CD4-positive, alpha-beta T cell treated with Interleukin-17A for 4 hours (primary cell): Measurements from ENCODE around the gene NCOA5.

Experiments used
- DNase-seq: peaks from one replicate; pipeline ENCODE4 v3.0.0-alpha.2; 2020; ENCODE audit warnings: mixed read lengths

Gene NCOA5

DNA sequence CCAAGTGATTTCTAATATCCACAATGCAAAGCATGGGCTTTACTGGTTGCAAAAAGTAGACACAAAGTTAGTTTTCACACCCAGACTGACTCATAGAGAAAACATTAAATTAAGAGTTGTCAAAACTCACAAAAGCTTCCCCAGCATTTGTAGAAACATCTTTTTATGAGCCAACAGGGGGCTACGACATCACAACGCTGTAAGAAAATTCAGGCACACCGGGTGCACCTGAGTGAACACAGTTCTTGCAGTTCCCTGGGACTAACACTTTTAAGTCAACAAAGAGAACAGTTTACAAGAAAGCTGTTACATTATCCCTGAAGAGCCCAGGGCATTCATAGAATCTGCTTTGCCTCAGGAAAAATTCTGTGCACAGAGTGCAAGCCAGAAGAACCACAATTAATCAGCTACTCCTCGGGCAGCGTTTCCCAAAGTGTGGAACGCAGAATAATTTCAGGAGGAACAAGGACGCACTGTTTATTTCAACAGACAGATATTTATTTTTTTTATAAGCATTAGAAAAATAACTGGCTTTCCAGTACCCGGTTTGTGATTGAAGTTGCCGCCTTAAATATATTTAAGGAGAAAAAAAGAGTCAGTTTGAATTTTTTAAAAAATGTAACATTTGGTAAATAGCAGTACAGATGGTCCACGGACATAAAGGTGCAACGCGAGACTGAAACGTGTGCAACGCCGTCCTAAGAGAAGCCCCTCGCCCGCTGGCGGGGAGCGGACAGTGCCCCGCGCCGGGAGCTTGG is 1.2 kb downstream of the NCOA5 start:
- DNase-seq, result no peak

DNA sequence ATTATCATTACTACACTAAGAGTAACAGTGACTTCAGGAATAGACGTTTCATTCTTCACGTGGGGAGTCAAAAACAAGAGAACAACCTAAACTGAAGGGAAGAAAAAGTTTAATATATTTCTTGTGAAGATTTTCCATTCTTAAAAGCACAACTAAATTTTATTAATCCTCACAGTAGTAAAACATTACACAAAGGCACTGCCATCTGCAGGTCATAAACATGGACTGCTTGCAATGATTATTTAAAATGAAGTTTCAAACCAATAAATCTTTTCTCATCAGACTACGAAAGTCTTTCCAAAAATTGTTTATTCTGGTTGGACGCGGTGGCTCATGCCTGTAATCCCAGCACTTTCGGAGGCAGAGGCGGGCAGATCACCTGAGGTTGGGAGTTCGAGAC is 2.6 kb downstream of the NCOA5 start:
- no peak for DNase-seq

DNA sequence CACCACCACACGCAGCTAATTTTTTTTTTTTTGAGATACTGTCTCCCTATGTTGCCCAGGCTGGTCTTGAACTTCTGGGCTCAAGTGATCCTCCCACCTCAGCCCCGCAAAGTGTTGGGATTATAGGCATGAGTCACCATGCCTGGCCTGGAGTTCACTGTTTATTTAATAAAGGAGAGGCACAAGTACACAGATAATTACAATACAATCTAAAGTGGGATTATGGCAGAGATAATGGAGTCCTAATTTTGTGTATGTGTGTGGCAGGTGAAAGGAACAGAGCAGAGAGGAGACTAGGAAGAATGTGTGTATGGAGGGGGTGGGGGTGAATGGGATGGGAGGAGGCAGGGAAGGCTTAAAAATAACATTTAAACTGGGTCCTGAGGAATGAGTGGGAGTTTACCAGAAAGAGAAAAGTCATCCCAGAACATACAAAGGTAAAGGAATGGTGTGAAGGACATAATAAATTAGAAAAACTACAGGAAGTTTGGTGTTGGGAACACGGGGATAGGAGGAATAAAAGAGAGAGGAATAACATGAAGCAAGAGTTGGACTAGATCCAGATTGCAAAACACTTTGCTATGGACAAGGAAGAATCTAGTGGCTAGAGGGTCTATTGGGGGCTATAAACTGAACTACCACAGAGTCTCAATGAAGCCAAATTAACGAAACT is 4.4 kb downstream of the NCOA5 start:
- DNase-seq, result no peak

DNA sequence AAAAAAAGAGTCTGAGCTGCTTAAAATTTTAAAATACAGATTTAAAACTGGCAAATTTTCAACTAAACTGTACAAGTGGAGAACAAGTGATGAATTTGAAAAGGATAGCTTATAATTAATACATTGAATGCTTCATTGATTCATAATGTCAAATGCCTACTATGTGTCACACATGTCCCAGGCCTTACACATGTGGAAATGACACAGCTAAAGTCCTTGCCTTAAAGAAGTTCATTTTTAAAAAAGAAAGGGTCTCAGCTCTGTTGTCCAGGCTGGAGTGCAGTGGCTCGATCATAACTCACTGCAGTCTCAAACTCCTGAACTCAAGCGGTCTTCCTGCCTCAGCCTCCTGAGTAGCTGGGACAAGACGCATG is 5.0 kb downstream of the NCOA5 start:
- DNase-seq, result no peak

DNA sequence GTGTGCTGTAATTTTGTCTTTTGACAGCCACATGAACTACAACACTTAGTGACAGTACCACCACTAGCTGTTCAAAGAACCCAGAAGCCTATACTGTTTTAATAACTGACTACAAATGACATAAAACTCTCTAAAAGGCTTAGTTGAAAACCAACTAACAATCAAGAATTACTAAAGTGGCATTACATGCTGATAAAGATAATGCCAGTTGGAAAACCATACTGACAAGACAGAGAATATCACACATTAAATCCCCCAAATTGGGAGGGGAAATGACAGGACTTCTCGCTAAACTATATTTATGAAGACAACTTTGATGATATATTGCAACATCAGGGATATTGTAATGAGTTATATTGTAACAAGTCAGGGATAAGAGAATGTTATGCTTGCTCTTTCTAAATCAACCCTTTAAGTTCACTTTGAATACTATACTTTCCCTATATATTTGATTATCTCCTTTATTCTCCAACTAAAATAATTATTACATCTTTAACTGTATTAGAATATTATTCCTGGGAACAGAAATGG is 6.2 kb downstream of the NCOA5 start:
- DNase-seq, result no peak

DNA sequence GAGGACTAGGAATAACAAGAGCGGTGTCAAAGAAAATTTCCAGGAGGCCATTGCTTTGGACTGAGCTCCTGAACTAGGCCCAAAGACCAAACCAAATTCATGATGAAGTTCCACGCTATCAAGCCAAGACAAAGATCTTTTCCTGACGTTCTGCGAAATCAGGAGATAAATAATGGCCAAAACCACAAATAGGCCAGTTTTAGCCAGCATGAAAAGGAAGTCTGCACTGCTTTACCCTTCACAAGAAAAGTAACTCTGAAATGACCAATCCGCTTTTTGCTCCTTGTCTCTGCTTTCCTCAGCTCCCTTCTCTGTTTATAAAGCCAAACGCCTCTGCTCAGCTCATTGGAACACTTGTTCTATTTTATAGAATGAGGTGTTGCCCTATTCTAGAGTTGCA is 6.7 kb downstream of the NCOA5 start:
- no peak for DNase-seq

DNA sequence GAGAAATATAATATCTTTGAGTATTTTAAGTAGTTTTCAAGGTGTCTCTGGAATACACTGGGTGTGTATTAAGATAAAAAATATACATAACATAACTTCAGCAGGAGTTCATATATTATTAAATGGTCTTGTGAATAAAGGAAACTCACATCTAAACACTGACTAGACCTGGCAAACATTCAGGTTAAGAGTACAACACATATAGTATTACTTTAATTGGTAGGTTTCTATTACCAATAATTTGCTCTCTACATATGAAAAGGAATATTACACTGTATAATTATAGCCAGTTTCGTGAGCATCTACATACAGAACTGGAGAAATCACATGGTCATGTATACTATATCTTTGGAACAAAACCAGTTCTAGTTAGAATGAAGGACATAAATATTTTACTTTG is 8.7 kb downstream of the NCOA5 start:
- no peak for DNase-seq

DNA sequence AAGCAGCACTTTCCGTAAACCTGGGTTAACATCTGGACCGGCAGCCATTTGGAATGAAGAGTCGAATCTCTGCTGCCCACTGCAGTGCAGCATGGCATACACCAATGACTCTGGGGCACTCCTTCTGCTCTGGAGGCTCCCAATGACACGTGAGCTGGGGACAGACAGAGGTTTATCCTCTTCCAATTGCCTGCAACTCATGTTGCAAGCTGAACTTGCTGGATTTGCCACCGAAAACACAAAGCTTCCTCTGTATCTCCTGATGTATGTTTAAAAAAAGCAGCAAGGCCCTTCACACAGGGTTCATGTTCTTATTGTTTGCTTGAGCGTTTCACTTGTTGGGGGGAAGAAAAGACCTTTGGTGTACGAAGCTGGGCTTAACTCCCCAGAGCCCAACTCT is 10.8 kb downstream of the NCOA5 start:
- DNase-seq, result no peak

DNA sequence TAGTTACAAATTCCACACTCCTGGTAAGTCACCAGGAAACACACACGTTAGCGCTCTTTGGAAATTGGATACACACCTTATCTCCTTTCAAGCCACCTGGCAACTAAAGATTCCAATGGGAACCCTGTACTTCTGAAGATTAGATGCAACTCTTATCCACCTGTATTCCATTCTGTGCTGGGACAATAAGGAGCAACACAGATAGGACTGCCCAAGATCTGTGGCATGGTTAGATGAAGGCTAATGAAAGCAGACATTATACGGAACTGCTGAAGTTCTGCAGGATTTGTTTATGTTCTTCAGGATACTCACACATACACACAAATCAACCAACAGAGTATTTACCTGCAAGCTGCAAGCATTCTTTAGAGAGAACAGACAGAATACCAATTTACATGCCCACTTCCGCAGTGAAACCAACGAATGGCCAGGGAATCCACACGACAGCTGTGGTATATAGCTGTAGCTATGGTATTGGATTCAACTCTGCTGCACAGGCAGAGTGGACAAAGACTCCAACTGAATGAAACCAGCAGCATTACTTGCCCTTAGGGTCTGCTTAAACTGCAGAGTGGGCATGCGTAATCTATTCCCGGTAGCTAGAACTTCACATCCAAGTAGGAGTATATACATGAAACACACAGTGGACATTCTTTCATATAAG is 12.0 kb downstream of the NCOA5 start:
- no peak for DNase-seq

DNA sequence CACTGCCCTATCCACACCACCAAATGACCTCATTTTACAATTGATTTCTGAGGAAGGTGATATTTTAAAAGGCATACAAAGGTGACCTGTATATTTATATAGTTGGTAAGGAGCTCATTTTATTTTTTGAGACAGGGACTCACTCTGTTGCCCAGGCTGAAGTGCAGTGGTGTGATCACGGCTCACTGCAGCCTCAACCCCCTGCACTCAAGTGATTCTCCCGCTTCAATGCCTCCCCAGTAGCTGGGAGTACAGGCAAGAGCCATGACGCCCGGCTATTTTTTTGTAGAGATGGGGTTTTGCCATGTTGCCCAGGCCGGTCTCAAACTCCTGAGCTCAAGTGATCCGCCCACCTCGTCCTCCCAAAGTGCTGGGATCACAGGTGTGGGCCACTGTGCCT is 13.0 kb downstream of the NCOA5 start:
- no peak for DNase-seq

DNA sequence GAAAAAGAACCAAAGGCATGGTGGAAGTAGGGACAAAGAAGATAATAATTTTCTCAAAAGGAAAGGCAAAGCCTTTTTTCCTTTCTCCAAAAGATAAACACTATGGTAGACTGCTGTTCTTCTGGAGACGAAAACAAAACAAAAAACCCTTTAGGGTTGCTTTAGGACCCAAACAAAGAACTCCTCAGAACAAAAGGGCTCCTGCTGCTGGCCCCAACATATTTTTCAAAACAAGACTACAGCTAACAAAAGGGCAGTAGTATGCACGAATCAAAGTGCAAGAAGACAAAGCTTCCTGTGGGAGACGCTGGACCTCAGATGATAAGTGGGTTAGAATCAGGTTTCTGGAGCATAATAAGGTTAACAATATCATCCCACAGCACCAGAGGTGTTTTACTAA is 15.8 kb downstream of the NCOA5 start:
- no peak for DNase-seq

DNA sequence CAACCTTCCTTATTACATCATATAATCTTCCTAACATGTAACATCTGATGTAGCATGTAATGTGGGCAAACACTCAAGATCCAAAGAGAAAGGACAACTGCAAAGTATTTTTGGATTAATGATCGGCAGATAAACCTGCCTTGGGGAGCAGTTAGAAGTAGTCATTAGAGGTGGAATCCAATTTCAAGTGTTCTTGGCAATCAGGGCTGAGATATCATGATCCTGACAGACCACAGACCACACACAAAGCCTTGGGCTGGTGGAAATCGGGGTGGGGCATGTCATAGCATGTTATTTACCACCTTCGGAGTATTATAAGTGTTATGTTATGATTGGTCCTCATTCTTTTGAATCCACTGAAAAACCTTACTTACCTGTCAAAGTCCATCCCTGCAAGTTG is 16.3 kb downstream of the NCOA5 start:
- DNase-seq, result no peak

DNA sequence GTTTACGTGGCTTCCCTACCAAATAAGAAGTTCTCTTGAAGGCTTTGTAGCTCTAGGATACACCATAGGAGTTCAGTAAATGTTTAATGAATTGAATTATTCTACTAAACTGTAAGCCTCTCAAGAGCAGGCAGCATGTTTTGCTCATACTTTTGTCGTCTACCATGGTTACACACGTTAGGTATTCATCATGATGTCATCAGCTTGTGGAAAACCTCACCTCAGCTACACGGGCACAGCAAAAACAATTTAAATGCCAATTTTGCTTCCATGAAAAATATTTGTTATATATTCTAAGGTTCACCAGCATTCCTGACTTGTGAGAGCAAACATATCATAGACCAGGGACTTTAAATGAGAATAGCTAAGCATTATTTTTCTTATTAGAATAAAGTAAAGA is 16.7 kb downstream of the NCOA5 start:
- DNase-seq, result no peak

DNA sequence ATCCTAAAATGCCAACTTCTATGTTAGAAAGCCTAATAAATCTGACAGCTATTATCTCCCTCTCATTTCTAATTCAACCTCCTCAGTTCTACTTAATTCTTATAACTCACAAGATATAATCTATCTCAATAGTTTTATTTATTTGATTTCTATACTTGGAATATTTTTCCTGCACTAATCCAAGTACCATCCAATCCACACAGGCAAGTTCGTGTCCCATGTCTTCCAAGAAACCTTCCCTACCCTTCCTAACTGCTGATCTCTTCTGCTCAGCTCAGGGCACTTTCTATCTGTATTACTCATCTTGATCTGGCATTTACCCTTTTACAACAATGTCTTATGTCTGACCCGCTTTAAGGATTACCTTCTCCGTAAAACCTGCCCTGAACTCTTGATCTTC is 18.2 kb downstream of the NCOA5 start:
- DNase-seq, result no peak

DNA sequence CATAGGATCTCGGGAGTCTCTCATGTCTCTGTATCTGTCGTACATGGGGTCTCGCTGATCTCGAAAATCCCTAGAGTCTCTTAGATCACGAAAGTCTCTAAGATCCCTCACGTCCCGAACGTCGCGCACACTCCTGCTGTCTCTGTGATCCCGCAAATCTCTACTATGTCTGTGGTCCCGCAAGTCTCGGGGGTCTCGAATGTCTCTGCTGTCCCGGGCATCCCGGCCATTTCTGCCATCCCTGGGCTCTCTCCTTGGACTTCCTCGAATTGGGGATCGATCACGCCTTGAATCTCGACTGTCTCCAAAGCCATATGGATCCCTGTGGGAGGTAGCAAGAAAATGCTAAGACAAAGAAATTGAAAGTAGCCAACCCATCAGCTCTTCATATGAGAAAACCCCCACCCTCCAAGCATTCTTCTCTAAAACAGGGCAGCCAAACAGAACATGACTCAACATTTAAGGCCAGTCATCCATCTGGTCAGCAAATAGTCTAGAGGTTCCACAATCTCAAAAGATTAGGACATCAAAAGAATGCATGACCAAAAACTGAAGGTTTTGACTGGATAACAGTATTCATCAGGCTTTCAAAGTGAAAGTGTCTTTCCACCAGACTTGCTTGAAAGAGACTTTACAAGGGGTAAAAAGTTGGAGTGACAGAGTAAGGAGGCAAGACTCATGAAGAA is 19.4 kb downstream of the NCOA5 start:
- no peak for DNase-seq

DNA sequence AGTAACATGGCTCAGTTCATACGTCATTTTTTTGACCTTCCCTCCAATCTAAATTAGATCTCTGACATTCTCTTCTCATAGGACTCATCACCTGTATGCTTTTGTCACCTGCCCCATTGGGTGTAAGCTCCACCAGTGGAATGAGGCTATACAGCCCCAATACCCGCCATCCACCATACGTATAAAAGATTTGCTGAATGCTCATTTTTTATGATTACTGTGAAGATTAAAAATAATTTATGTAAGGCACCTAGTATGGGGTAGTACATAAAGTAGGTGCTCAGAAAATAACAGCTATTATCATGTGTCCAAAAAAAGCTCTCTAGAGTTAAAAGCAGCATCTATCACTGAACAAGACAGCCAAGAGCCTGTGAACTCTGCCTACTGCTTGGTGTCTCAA is 24.1 kb downstream of the NCOA5 start:
- no peak for DNase-seq

DNA sequence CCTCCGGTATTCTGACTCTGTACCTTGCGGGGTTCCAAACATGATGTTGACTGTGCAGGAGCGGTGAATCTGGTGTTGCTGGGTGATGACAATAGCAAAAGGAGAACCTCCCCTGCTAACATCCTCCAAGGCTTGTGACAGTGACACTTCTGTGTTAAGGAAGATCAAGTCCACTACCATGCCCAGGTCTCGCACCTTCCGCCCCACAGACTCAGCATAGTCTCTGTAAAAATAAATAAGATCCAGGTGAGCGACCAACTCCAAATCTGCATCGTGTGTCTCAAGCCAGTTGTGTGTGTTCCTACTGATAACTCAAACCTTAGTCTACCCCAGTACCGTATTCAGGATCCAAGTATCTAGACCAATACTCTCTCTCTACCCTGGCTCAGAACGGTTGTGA is 24.8 kb downstream of the NCOA5 start:
- DNase-seq, result no peak

DNA sequence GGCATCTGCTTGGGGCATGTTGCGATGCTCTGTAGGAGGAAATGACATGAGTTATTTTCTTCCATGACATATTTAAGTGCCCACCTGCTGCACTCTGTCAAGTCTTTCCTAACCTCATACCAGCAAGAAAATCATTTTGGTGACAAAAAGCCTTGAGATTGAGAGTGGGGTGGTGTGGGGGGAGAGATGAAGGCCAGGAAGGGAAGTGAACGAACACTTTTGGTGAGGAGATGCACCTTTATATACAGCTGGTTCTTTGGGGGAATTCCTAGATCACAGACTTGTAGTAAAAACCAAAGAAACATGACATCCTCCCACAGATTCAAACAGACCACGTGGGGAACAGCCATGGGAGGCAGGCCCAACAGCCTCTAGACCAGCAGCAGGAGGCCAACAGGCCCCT is 26.1 kb downstream of the NCOA5 start:
- no peak for DNase-seq

DNA sequence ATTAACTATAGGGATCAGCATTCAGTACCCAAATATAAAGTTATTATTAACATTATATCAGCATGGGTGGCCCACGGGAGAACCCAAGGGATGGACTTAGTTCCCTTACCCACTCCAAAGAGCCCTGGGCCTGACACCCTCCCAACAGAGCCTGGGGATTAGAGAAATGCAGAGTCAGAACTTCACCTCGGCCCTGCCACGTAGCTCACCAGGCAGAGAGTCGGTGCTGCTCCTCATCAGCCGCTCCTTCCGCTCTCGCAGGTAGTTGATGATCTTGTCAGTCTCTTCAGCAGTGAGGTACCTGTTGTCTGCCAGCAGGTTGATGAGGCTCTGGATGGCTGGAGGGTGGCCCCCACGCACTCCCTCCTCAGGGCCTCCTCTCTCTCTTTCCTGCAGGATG is 26.6 kb downstream of the NCOA5 start:
- DNase-seq, result no peak

DNA sequence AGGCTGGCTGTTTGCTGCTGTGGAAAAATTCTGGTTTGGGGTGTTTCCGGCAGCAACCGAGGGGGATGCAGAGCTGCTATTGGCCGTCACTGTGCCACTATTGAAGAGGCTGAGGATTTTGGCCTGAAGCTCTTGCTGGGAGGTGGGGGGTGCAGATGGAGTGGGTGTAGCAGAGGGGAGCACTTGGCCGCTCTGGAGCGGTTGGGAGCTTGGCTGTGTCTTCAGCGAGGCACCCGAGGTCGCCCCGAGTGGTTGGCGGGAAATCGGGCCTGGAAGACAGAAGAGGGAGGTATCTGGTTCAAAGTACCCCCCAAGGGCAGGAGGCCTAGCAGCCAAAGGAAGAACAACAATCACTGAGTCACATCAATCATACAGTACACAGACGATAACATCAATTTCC is 27.1 kb downstream of the NCOA5 start:
- no peak for DNase-seq

DNA sequence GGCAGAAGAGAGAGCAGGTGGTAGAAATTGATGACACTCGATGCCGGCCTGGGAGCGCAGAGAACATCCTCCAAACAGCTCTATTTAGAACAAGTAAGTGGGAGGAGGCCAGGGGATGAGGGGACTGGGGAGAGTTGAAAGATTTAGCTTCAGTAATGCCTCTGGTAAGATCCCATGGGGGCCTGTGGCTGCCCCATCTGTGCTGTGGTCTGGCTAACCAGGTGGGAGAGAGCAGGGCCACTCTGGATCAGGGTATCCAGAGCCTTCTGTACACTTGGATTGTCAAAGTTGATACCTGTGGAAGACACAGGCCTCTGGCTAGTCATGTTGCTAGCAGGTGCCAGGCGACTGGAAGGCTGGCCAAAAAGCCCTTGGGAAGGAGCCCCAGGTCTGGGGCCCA is 27.6 kb downstream of the NCOA5 start:
- DNase-seq, result no peak

DNA sequence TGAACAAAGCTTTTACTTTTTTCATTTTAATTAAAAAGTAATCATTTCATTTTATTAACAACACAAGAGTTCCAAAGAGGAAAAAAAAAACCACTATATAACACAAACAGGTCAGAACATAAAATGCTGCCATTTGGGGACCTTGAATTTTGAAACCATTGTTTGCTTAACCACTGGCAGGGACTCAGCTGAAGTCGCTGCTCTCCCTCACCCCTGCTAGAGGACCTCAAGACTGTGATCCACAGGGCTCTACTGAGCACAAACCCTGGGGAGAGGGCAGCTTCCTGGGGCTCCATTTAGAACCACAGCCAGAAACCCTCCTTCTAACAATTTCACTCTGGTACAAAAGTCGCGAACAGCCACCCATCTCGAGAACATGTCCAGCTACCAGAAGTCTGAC is 28.8 kb downstream of the NCOA5 start:
- DNase-seq, result no peak

DNA sequence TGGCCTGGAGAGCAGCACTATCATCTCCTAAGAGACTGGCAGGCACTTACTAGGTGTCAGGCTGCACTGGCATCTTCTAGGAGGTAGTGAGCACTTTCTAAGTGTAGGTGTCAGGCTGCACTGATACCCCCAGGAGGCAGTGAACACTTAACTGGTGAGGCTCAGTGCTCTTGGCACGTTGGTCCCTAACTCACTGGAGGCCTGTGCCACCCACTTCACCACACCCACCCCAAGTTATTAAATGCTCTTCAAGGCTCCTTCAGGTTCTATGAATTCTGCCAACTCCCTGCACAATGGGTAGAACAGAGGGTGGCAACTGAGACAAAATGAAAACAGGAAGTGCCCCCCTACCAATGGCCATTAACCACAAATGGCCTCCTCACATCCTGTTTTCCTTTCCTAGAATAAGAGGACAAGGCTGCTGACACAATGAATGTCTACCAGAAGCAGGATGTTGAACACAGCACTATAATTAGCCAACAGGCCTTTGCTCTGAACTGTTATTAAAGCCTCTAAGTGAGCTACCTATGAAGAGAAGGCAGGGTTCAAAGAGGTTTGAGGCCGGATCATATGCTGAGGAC is 29.4 kb downstream of the NCOA5 start:
- DNase-seq, result no peak
